GM19455 (cell line): ENCODE results near the gene CNIH2.
"Not testable (repeated sequence)": the region's sequence is repeated elsewhere in the genome, so short reads cannot be mapped to it uniquely, and the experiment has no call there.

Experiments
- ATAC-seq: cut with Tn5 transposase; IDR thresholded peaks from one replicate; pipeline ENCODE4 v1.9.1; 2021; ENCODE audit not compliant: unreplicated experiment

The CNIH2 gene

GRCh38 chr11:66275984-66276612, 1.9 kb upstream of the CNIH2 start:
- no peak for ATAC-seq

DNA sequence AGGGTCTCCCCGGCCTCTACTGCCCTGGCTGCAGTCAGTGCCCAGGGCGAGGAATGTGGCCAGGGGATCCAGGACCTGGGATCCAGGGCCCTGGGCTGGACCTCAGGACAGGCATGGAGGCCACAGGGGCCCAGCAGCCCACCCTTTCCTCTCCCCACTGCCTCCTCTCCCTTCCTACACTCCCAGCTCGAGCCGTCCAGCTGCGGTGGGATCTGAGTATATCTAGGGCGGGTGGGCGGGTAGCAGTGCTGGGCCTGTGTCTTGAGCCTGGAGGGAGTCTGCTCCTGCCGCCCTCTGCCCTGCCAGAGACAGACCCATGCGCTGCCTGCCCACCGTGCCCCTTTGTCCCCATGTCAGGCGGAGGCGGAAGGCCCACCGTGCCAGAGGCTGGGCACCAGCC, 1.4 kb upstream of the CNIH2 start:
- ATAC-seq: not testable (repeated sequence)

- ATAC-seq: not testable (repeated sequence)
Observed at GRCh38 chr11:66277064-66277463, 911 bp upstream of the CNIH2 start.

- no peak for ATAC-seq
Observed at GRCh38 chr11:66278363-66279091, 552 bp downstream of the CNIH2 start.

- no peak for ATAC-seq
Observed at GRCh38 chr11:66279092-66279734, 1.2 kb downstream of the CNIH2 start.

GRCh38 chr11:66280428-66280827, 2.5 kb downstream of the CNIH2 start:
- no peak for ATAC-seq

- no peak for ATAC-seq
Observed at GRCh38 chr11:66281001-66281400, 3.0 kb downstream of the CNIH2 start.

DNA sequence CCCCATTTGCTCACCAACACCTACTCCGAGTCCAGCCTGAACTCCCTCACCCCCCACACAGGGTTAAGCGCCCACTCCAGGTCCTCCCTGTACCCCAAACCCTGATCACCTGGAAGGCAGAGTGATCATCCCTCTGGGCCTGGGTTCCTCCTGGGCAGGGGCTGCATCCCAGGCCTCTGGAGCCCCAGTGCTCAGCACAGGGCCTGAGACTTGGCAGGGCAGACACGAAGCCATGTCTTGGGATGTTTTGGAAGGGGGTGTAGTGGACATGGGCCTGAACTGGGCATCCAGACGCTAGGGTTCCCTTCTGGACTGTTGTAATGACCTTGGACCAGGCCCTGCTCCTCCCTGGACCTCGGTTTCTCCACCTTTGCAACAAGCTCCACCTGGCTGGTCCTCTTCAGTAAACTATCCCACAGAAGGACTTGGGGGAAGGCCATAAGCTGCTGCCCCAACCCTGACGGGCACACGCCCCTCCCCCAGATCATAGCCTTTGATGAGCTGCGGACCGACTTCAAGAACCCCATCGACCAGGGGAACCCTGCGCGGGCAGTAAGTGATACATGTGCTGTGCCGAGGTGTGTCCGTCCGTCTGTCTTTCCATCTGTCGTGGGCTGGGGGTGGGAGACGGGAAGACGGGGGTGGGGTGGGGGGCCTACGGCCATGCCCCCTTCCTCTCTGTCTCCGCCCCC, 3.9 kb downstream of the CNIH2 start:
- no peak for ATAC-seq

DNA sequence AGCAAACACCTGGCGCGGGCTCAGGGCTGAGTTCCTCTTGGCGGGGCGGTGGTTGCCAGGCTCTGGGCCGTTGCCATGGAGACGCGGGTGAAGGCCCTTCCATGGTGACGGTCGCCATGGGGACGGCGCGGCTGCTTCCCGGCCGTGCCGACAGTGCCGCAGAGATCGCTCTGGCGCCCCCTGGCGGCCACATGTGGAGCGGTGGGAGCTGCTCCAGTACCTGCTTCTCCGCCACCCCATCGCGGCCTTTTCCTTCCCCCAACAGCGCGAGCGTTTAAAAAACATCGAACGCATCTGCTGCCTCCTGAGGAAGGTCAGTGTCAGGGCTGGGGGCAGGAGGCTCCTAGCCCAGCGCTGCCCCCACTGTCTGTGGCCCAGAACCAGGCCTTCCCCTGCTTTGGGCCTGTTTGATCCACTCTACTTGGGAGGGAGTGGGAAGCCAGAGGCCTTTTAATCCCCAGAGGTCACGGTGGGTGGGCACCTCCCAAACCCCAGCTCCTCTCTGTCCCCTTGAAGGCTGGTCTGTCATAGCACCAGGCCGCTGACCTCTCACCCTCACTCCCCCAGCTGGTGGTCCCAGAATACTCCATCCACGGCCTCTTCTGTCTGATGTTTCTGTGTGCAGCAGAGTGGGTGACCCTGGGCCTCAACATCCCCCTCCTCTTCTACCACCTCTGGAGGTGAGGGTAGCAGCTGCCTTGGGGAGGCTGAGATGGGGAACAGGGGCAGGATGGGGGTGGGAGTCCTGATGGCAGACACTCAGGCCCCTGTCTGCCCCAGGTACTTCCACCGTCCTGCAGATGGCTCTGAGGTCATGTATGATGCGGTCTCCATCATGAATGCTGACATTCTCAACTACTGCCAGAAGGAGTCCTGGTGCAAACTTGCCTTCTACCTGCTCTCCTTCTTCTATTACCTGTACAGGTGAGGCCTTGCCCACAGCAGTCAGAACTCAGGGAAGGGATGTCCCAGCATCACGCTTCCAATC, 4.8 kb downstream of the CNIH2 start:
- ATAC-seq: peak; percentile 71

DNA sequence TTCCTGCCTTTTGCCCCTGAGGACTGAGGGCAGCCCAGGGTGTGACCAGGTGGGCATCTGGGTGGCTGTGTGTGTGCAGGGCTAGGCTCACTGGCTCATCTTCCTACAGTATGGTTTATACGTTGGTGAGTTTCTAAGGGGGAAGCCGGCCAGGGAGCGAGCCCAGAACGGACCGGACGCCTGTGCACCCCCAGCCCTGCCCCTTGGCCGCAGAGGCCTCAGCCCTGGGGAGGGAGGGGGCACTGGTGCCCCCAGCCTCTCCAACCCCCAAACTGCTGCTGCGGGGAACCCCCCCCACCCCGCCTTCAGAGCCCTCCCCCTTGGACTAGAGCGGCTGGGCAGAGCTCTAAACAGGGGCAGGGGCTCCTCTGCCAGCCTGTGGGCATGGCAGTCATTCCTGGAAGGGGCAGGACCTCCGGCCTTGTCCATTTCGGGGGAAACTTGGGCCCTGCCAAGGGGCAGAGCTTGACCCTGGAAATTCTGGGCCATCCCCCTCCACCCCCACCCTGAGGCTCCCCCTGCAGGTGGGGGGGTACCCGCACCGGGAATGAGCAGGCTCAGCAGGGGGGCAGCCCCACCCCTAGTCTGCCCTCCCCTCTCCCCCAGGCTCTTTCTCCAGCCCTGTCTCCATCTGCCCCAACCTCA, 5.6 kb downstream of the CNIH2 start:
- no peak for ATAC-seq

- no peak for ATAC-seq
Observed at GRCh38 chr11:66284526-66285078, 6.6 kb downstream of the CNIH2 start.

- ATAC-seq: no peak
Observed at GRCh38 chr11:66285250-66285947, 7.4 kb downstream of the CNIH2 start.

DNA sequence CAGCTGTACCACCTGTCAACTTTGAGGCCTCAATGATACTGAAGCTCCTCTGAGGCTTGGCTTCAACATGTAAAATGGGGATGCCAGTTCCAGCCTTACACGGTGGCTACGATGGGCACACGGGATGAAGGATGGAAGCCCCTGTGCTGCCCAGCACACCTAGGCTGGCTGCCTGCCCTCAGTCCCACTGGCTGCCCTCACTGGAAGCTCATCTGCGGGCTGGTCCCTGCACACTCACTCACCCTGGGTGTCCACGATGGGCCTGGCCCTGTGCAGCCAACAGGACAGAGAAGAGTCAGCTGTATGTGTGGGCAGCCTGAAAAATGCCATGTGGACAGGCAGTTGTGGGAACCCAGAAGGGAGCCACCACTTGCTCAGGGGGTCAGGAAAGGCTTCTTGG, 8.7 kb downstream of the CNIH2 start:
- ATAC-seq: no peak

DNA sequence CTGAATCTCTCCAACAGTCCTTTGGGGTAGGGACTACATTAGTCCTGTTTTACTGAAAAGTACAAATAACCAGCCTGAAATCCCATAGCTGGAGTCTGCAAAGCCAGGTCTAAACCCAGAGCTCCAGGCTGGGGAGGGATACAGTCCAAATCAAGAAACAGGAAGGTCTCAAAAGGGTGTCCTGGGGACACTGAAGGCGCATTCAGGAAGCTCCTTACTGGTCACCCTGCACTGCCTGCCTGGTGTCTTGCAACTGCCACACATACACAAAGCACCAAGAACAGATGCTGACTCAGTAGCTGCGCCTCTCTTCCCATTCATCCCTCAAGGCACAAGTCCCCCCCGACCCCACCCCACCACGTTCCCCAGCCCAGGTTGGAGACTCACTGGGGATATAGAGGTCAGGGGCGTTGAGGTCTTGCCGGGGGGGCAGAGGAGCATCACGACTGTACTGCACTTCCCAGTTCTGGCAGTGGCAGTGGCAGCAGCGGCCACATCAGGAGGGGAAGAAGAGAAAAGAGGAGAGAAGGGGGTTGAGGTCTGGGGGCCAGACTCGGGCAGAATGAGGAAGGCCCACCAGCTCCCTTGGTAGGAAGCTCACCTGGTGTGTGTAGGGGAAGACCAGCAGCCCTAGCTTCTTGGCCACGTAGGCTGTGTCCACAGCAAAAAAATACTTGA, 9.4 kb downstream of the CNIH2 start:
- no peak for ATAC-seq

- ATAC-seq: no peak
Observed at GRCh38 chr11:66287889-66288670, 10.1 kb downstream of the CNIH2 start.

- peak; percentile 85 for ATAC-seq
Observed at GRCh38 chr11:66288671-66289547, 10.9 kb downstream of the CNIH2 start, which contains the start of gene YIF1A. Gene YIF1A, minus strand, starts transcription at chr11:66289143. Its CDS starts 158 bp downstream, at chr11:66288985.
